GM21381 (cell line): Measurements from ENCODE around the gene TFF1.

Source experiments
- ATAC-seq: cut with Tn5 transposase; IDR thresholded peaks from one replicate; pipeline ENCODE4 v1.9.1; 2021; ENCODE audit warnings: mild to moderate bottlenecking, moderate library complexity; ENCODE audit not compliant: unreplicated experiment

The TFF1 gene

DNA sequence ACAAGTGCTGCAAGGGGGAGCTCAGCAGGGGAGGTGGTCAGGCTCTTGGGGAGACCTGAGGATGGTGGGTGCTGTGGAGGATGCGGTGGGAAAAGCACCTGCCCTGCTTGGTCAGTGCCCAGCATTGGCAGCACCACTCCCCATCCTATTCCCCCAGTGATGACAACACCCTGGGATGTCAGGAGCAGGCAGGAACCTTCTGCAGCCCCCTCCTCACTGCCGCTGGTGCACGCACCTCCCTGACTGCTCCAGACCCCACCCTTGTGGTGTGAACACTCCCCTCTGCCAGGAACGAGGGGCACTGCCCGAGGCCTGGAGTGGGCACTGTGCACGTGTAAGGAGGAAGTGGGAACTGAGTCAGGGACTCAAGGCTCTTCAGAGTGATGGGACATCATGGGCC lies 17.0 kb upstream of the TFF1 start:
- no peak for ATAC-seq

DNA sequence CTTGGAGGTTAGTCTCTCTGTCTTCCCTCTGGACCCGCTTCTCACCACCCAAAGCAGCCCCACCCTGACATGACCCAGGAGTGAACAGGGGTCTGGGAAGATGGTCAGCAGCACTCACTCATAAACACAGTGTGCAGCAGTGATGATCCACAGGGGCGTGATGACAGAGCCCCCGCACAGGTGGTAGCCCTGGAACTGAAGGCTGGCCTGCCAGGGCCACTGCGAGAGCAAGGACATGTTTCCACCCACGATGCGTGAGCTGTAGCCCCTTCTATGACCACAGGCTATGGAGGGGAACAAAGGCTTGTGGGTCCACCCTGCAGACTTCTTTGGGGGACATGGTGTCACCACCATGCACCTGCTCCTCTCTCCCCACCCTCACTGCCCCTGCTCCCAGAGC lies 16.6 kb upstream of the TFF1 start:
- ATAC-seq, result no peak

DNA sequence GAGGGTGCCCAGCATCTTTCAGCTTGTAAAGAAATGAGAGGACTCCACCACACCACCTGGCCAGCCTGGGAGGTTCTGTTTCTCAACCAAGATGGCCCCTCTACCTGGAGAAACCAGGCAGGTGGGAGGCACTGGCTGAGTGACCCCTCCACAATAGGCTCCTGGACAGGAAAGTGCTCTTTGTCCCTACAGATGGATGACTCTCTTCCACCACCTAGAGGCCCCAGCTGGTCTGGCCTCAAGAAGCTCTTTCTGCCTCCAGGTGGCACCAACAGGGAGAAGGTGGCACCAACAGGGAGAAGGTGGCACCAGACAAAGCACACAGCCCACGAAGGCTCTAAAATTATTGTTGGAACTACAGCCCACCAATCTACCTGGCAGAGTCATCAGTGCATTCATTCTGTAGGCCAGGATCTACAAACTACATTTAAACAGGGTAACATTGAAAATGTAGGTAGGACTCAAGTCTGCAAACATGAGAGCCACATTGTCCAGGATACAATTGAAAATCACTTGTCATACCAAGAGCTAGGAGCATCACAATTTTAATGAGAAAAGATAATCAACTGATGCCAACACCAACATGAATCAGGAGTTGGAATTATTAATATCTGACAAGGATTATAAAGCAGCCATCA lies 15.1 kb upstream of the TFF1 start:
- ATAC-seq, result no peak

GRCh38 chr21:42379426-42380215 lies 13.3 kb upstream of the TFF1 start:
- ATAC-seq, result no peak

- no peak for ATAC-seq
Observed at GRCh38 chr21:42378418-42378817, 12.1 kb upstream of the TFF1 start.

DNA sequence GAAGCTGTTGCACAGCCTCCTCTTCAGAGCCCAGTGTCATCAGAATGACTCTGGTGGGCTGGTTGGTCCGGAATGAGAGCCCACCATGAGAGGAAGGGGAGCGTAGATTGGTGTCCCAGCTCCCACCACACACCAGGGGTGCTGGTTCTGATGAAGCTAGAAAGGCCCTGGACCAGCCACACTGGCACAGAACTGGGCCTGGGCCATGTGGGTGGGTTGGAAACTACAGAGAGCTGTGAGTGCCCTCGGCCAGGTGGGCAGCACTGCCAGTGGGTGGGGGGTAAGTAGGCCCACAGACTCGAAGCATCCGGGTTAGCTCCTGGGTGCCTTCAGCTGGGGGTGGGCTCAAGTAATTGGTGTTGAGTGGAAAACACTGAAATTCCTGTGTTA lies 11.6 kb upstream of the TFF1 start:
- ATAC-seq, result no peak

DNA sequence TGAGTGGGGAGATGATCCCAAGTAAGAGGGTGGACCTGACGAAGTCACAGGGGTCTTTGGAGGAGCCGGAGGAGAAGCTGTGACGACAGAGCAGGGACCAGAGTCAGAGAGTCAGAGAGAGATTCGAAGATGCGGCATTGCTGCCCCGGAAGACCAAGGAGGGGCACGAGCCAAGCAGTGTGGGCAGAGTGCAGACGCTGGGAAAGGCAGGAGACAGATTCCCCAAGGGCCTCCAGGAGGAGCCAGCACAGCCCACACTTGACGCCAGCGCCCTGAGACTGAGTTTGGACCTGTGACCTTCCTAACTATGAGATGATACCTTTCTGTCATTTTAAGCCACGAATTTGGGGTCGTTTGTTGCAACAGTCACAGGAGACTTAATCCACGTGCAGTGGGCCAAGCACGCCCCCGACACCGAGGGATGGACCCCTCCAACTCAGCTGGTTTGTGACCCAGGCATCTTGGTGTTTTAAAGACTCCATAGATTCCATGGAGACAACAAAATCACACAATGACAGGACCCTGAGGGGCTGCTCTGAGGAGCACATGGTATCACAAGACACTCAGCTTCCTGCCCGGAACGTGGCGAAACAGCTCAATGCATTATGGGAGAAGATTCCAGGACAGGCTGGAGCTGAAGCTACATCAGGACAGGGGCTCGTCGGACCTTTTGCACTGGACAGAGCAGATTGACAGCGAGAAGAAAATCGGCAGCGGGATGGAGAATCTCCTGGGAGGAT lies 11.0 kb upstream of the TFF1 start:
- ATAC-seq, result no peak

GRCh38 chr21:42376338-42376982 lies 10.1 kb upstream of the TFF1 start:
- no peak for ATAC-seq

DNA sequence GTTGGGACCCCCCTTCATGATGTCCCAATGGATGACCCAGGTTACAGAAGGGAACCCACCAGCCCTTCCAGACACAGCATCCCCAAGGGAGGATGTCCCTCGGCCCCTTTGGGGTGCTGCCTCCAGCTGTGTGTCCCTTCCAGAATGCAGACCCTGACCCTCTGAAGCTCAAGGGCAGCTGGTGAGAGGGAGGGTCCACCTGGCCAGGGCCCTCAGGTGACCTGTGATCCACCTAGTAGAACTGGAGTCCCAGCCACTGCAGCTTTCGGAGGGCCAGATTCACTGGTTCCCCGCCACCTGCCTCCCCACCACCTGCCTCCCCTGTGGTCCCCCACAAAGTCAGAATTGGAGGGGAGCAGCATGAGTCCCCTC lies 9.6 kb upstream of the TFF1 start:
- ATAC-seq, result no peak

DNA sequence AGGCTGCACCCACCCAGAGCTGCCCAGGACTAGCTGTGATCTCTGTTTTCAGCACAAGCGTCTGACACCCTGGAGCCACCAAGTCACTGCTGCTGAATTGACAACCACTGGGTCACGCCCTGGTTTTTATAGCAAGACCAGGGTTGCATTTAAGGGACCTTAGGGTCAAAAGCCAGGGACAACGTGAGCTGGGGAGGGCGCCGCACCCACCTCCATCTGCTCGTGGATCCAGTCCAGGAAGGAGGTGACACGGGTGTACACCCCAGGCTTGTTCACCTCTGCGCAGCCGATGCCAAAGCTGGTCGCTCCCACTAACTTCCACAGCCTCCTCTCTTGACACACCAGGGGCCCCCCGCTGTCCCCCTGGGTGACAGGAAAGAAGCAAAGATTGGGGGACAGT lies 9.2 kb upstream of the TFF1 start:
- no peak for ATAC-seq

- no peak for ATAC-seq
Observed at GRCh38 chr21:42374864-42375499, 8.6 kb upstream of the TFF1 start.

GRCh38 chr21:42374457-42374856 lies 8.1 kb upstream of the TFF1 start:
- ATAC-seq, result no peak

DNA sequence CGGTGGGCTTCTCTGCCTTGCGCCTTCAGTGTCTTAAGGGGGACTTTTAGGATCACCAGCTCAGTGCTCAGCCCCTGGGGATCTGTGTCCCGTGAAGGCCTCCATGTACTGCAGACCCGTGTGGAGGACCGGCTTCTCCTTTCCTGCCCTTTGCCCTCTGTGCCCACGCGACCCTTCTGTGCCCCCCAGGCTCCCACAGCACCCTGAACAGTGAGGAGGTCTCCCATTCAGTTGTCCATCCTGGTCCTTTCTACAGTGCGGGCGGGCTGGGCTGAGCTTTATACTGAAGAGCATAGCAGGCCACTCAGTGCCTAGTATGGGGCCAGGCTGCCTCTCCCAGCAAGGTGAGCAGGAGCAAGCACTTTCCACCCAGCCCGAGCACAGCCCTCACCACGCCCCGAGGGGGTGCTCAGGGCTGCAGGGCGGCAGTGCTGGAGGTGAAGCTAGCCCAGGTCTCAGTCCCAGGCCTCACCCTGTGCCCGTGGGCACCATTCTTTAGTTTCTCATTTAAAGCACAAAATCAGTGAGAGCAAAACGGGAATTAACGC lies 7.6 kb upstream of the TFF1 start:
- no peak for ATAC-seq

DNA sequence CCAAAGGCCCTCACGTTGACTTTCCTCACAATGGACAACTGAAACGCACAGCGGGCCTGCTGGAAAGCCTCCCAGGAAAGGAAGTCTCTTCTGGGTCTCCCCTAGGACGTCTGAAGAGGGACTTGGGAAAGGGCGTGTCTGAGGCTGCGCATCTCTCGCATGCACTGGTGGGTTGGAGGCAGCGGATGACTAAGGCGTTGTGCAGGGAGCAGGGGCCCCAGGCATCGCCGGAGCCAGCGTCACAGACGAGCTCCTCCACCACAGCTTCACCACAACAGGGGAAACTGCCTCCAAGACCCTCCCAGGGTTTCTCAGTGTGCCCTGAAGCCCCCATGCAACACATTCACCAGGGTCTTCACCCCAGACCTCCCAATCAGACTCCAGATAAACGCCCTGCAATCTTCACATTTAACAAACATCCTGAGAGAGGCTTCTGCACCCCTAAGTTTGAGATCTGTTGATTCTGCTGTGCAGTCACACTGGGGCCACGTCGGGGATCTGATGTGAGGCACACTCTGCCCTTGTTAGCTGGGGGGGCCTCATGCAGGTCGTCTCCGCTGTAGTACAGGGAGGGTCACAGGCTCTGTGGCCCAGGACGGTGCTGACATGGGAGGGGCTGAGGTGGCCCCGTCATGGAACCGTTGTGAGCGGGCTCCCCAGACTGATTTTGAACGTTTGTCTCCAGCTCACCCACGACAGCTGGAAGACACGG lies 7.0 kb upstream of the TFF1 start:
- ATAC-seq, result no peak

DNA sequence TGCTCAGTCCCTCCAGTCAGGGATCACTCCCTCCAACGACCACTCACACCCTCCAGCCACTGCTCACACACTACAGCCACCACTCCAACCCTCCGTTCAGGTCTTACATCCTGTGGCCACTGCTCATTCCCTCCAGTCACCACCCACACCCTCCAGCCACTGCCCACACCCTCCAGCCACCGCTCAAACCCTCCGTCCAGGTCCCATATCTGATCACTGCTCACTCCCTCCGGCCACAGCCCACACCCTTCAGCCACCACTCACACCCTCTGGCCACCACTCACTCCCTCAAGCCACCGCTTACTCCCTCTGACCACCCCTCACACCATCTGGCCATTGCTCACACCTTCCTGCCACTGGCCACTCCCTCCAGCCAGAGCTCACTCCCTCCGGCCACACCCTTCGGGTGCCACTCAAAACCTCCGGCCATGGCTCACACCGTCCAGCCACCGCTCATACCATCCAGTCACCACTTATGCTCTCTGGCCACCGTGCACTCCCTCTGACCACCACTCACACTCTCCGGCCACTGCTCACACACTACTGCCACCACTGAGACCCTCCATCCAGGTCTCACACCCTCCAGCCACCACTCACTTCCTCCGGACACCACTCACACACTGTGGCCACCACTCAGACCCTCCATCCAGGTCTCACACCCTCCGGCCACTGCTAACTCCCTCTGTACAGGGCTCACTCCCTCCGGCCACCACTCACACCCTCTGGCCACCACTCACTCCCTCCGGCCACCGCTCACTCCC lies 4.7 kb upstream of the TFF1 start:
- no peak for ATAC-seq

- ATAC-seq, result no peak
Observed at GRCh38 chr21:42369821-42370220, 3.5 kb upstream of the TFF1 start.

DNA sequence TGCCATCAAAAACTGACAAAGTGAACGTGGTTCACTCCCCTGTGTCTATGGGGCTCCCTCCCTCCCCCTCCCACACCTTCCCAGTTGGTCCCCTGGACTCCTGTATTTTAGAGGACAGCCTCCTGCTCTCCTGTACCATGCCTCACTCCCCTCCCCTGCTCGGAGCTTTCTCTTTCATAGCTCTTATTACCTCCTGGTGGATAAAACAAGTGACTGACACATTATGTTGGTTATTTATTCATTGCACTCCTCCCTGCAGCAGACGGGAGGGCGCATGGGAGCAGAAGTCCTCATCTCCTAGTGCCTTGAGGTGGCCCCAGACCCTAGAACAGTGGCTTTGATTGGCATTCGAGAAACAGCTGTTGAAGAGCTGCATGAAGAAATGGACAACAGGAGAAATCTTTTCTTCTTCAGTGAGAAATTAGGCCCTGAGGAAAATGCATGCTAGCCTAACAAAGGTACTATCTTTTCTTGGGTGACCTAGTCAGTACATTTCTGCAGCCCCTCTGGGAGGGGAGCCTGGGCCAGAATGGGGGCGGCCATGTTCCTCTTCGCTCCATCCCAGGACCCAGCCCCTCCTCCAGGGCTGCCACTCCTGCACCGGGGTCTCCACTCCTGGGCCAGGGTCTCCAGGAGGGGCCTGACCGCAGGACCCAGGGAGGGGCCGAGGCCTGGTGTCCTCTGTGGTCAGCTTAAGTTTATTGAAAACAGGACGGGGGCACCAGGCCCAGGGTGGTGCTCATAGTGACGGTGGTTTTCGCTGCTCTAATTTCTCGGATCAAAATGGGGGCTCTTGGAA lies 1.2 kb upstream of the TFF1 start:
- no peak for ATAC-seq

DNA sequence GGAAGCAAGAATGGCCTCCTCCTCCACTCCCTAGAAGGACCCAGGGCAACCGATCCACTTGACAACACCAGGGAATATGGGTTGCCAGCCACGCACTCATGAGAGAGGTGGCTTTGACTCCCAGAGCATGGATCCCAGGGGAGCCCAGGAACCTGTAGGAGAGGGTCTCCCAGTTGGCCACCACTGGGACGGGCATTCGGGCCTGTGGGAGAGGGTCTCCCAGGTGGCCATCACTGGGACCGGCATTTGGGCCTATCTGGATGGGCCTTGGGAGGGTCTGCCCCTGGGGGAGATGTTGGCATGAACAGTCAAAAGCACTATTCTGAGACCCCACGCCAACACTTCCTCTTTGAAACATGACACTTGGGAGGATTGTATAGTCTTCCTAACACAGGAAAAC lies 565 bp downstream of the TFF1 start:
- no peak for ATAC-seq
